OCI-LY1 (cell line): ENCODE measurements around the gene PEF1.

Source experiments
- H2AFZ ChIP-seq: fragments of 200-600 bp; sonication (generic), shearing (Covaris generic); 2 replicates; pipeline ENCODE4 v1.6.0; 2014; ENCODE audit warnings: antibody characterized with exemption, mild to moderate bottlenecking, low read length
- H3F3A ChIP-seq: fragments of 200-600 bp; sonication (generic), shearing (Covaris generic); 2 replicates; pipeline ENCODE4 v1.6.0; 2014; ENCODE audit warnings: mild to moderate bottlenecking, antibody characterized with exemption, low read length, moderate library complexity; ENCODE audit not compliant: insufficient read depth
- H3K27ac ChIP-seq: fragments of 200-600 bp; sonication (generic); 2 replicates; pipeline ENCODE4 v1.5.1; 2014; ENCODE audit warnings: low read length, mixed run types, mild to moderate bottlenecking, low read depth; ENCODE audit not compliant: poor library complexity, severe bottlenecking
- H3K27me3 ChIP-seq: fragments of 200-600 bp; sonication (generic); 2 replicates; pipeline ENCODE4 v1.6.0; 2014; ENCODE audit warnings: antibody characterized with exemption, mild to moderate bottlenecking, low read length, moderate library complexity; ENCODE audit not compliant: insufficient read depth
- H3K36me3 ChIP-seq: fragments of 200-600 bp; sonication (generic); 2 replicates; pipeline ENCODE4 v1.6.1; 2014; ENCODE audit warnings: mild to moderate bottlenecking, antibody characterized with exemption, low read length, moderate library complexity, mixed read lengths; ENCODE audit not compliant: insufficient read depth
- H3K4me1 ChIP-seq: fragments of 200-600 bp; sonication (generic); 2 replicates; pipeline ENCODE4 v1.5.1; 2014; ENCODE audit warnings: mild to moderate bottlenecking, low read length, moderate library complexity; ENCODE audit not compliant: insufficient read depth, severe bottlenecking
- H3K4me2 ChIP-seq: fragments of 200-600 bp; sonication (generic), shearing (Covaris generic); 2 replicates; pipeline ENCODE4 v1.6.1; 2014; ENCODE audit warnings: low read length
- H3K4me3 ChIP-seq: fragments of 200-600 bp; sonication (generic); 2 replicates; pipeline ENCODE4 v1.5.1; 2014; ENCODE audit warnings: low read length, low read depth, mild to moderate bottlenecking, mixed read lengths; ENCODE audit not compliant: poor library complexity, severe bottlenecking
- H3K79me2 ChIP-seq: fragments of 200-600 bp; shearing (Covaris generic); 2 replicates; pipeline ENCODE4 v1.6.1; 2016; ENCODE audit warnings: mixed run types, low read length, mixed read lengths; ENCODE audit not compliant: insufficient read depth
- H3K9ac ChIP-seq: fragments of 200-600 bp; sonication (generic), shearing (Covaris generic); 2 replicates; pipeline ENCODE4 v1.6.1; 2014; ENCODE audit warnings: mild to moderate bottlenecking, low read length, mixed read lengths
- H3K9me2 ChIP-seq: fragments of 200-600 bp; sonication (generic), shearing (Covaris generic); 2 replicates; pipeline ENCODE4 v1.6.1; 2014; ENCODE audit warnings: low read depth, mild to moderate bottlenecking, low read length, mixed read lengths
- H3K9me3 ChIP-seq: fragments of 200-600 bp; shearing (Covaris generic); 2 replicates; pipeline ENCODE4 v1.6.1; 2014; ENCODE audit warnings: low read length, mixed read lengths
- H4K20me1 ChIP-seq: fragments of 200-600 bp; sonication (generic), shearing (Covaris generic); 2 replicates; pipeline ENCODE4 v1.6.0; 2016; ENCODE audit warnings: mild to moderate bottlenecking, low read length; ENCODE audit not compliant: insufficient read depth
- CTCF ChIP-seq: fragments of 200-600 bp; sonication (generic), shearing (Covaris generic); IDR thresholded peaks from 2 replicates; pipeline ENCODE4 v1.5.1; 2017; ENCODE audit warnings: mild to moderate bottlenecking, antibody characterized with exemption, low read length, moderate library complexity, mixed read lengths
- EZH2 ChIP-seq: fragments of 200-600 bp; sonication (generic), shearing (Covaris generic); IDR thresholded peaks from 2 replicates; pipeline ENCODE4 v1.8.0; 2017; ENCODE audit warnings: borderline replicate concordance, mixed run types, mild to moderate bottlenecking, antibody characterized with exemption, low read length, moderate library complexity, mixed read lengths

PEF1 gene

GRCh38 chr1:31667065-31667785 lies 22.5 kb upstream of the PEF1 start:
- Histone ChIP-seq H3K27me3 (0 out of 2 replicates have a peak, but pooled peaks cover 9% of the 10 kb centered on the region), H3K4me1 (no peaks in the 10 kb centered on the region), H3F3A (no peaks in the 10 kb centered on the region), H3K9me3 (no peaks in the 10 kb centered on the region), H3K4me3 (no peak overlapping the region), H3K4me2 (no peak overlapping the region), H3K79me2 (no peaks in the 10 kb centered on the region), H3K36me3 (no peaks in the 10 kb centered on the region), H4K20me1 (no peaks in the 10 kb centered on the region), H2AFZ (no peak overlapping the region), H3K27ac (no peak overlapping the region), H3K9me2 (no peaks in the 10 kb centered on the region), H3K9ac (no peak overlapping the region)
- TF ChIP-seq EZH2, result no peak
- no peak for TF ChIP-seq CTCF

GRCh38 chr1:31666263-31666963 lies 21.7 kb upstream of the PEF1 start:
- H3K9me3 ChIP-seq, result no peaks in the 10 kb centered on the region
- H3K9ac ChIP-seq, result no peak overlapping the region
- no peaks in the 10 kb centered on the region for H3K9me2 ChIP-seq
- H3K4me3 ChIP-seq, result no peak overlapping the region
- H3K36me3 ChIP-seq, result no peaks in the 10 kb centered on the region
- no peak overlapping the region for H3K27ac ChIP-seq
- H3K4me2 ChIP-seq, result no peak overlapping the region
- H3K4me1 ChIP-seq, result no peaks in the 10 kb centered on the region
- no peaks in the 10 kb centered on the region for H3F3A ChIP-seq
- H3K79me2 ChIP-seq, result no peaks in the 10 kb centered on the region
- H3K27me3 ChIP-seq, result 0 out of 2 replicates have a peak, but pooled peaks cover 9% of the 10 kb centered on the region
- no peak overlapping the region for H2AFZ ChIP-seq
- no peaks in the 10 kb centered on the region for H4K20me1 ChIP-seq
- TF ChIP-seq CTCF (no peak), EZH2 (no peak)

- Histone ChIP-seq H3K9ac (no peak overlapping the region), H3K9me2 (no peaks in the 10 kb centered on the region), H3K27ac (no peak overlapping the region), H3F3A (no peaks in the 10 kb centered on the region), H3K79me2 (no peaks in the 10 kb centered on the region), H4K20me1 (no peaks in the 10 kb centered on the region), H3K4me3 (no peak overlapping the region), H3K27me3 (0 out of 2 replicates have a peak, but pooled peaks cover 9% of the 10 kb centered on the region), H2AFZ (no peak overlapping the region), H3K4me2 (no peak overlapping the region), H3K36me3 (no peaks in the 10 kb centered on the region), H3K4me1 (no peaks in the 10 kb centered on the region), H3K9me3 (no peaks in the 10 kb centered on the region)
- TF ChIP-seq EZH2, result no peak
- TF ChIP-seq CTCF, result no peak
Measured at GRCh38 chr1:31665234-31665878, 20.7 kb upstream of the PEF1 start.
